ENCODE results near the gene ARHGAP29. TPM values are rescaled to one million over a fixed set of nuclear protein-coding genes. Genes with fewer than 3 reads are reported as not detected.

The ARHGAP29 gene
- polyA plus RNA-seq, 3 donors = 0.69 to 0.98 (median 0.81) TPM

DNA sequence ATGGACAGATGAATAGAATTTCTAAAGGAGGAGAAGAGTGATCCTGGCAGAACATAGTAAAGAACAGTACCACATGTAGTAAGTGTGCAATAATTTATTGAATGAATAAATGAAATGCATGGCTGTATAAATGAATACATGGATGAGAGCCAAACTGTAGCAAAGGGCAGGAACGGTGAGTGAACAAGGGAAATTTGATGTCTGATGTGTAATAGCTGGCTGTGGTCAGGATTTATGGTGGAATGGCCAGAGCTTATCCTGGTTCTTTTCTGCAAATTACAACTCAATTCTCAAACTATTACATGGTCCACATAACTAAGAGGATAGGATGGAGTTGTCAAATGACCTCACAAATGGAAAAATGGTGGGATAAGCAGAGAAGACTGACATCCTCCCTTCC is 43.2 kb upstream of the ARHGAP29 start:
- no peak overlapping the region for H2AFZ ChIP-seq (ENCODE audit: insufficient read depth, low read depth, low read length, poor library complexity, severe bottlenecking)
- H3K36me3 ChIP-seq (replicated peaks in 1 of 2; ENCODE audit: control insufficient read depth in 1 of 2, insufficient read depth in 2 of 2, low read length in 2 of 2) = no peaks in the 10 kb centered on the region
- H3K9ac ChIP-seq (ENCODE audit: insufficient read depth, low read length, poor library complexity, severe bottlenecking) = no peak overlapping the region
- no peak for DNase-seq
- intact Hi-C loops (cut with micrococcal nuclease) = no loop called here
- no peak overlapping the region for H3K27ac ChIP-seq (ENCODE audit: low read depth in 1 of 2, low read length in 2 of 2)
- H3K9me3 ChIP-seq (replicated peaks in 1 of 2; ENCODE audit: control insufficient read depth in 1 of 2, insufficient read depth in 1 of 2, low read length in 2 of 2) = no peaks in the 10 kb centered on the region
- H3K79me2 ChIP-seq (ENCODE audit: insufficient read depth, low read length) = no peaks in the 10 kb centered on the region
- peaks cover 12 to 26% (median 14%) of the 10 kb centered on the region in 3 donors for H3K27me3 Mint-ChIP-seq (ENCODE audit: low read depth in 3 of 3)
- H3K27ac Mint-ChIP-seq = no peak overlapping the region
- peaks cover 12% of the 10 kb centered on the region for H3K4me1 Mint-ChIP-seq
- H3K4me3 Mint-ChIP-seq = no peak overlapping the region
- no peaks in the 10 kb centered on the region for H4K20me1 ChIP-seq (ENCODE audit: insufficient read depth, low read length)
- TF ChIP-seq CTCF (IDR thresholded peaks at IDR 0.05) = no peak
- peaks cover 17% of the 10 kb centered on the region in 2 donors for H3K27me3 ChIP-seq (ENCODE audit: control insufficient read depth in 2 of 2, insufficient read depth in 2 of 2, low read length in 2 of 2)
- H3K4me3 ChIP-seq (replicated peaks in 1 of 3; ENCODE audit: low read depth in 2 of 3, low read length in 3 of 3) = no peak overlapping the region
- peaks cover 4 to 11% of the 10 kb centered on the region in 2 donors for H3K4me1 ChIP-seq (ENCODE audit: control insufficient read depth in 1 of 2, insufficient read depth in 2 of 2, low read length in 2 of 2)
- H3K4me2 ChIP-seq (replicated peaks; ENCODE audit: extremely low read depth, low read length, poor library complexity, severe bottlenecking) = no peak overlapping the region
- H3K36me3 Mint-ChIP-seq = no peaks in the 10 kb centered on the region
- WGBS (ENCODE audit: insufficient coverage) = 100% methylated on average over 1 of the region's 1 CpG
- peaks cover 0 to 3% (median 0%) of the 10 kb centered on the region in 7 donors for H3K9me3 Mint-ChIP-seq

DNA sequence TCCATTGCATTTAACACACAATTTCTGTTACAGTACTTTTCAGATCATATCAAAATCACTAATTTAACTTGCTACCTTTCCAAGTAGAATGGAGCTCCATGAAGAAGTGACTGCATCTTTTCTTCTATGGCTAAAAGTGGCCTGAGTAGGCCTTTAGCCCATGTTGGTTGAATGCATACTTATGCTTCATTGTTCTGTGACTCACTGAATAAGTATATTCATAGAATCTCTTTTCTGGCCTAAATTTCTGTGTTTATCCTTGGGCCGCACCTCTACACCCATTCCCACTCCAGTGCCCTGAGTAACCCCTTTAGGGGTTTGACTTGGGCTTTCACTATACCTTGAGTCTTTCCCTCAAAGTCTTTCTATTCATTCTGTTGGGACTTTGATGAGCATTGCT is 42.1 kb upstream of the ARHGAP29 start:
- H3K4me1 ChIP-seq (ENCODE audit: control insufficient read depth in 1 of 2, insufficient read depth in 2 of 2, low read length in 2 of 2) = peaks cover 0 to under 1% of the 10 kb centered on the region in 2 donors

More for the DNA sequence above, 42.1 kb upstream of the ARHGAP29 start:
- no CpG with 5 or more reads among the region's 1 CpG for WGBS (ENCODE audit: insufficient coverage)
- H3K36me3 ChIP-seq (replicated peaks in 1 of 2; ENCODE audit: control insufficient read depth in 1 of 2, insufficient read depth in 2 of 2, low read length in 2 of 2) = no peaks in the 10 kb centered on the region
- no peaks in the 10 kb centered on the region for H3K9me3 ChIP-seq (replicated peaks in 1 of 2; ENCODE audit: control insufficient read depth in 1 of 2, insufficient read depth in 1 of 2, low read length in 2 of 2)
- intact Hi-C loops (cut with micrococcal nuclease) = no loop called here
- H4K20me1 ChIP-seq (ENCODE audit: insufficient read depth, low read length) = no peaks in the 10 kb centered on the region
- Mint-ChIP-seq H3K27me3 (ENCODE audit: low read depth in 3 of 3) (peaks cover 12 to 22% (median 14%) of the 10 kb centered on the region in 3 donors), H3K36me3 (no peaks in the 10 kb centered on the region), H3K4me1 (peaks cover 4% of the 10 kb centered on the region), H3K27ac (no peak overlapping the region), H3K4me3 (no peak overlapping the region), H3K9me3 (peaks cover 0 to 3% (median 0%) of the 10 kb centered on the region in 7 donors)
- H3K4me3 ChIP-seq (replicated peaks in 1 of 3; ENCODE audit: low read depth in 2 of 3, low read length in 3 of 3) = no peak overlapping the region
- no peak overlapping the region for H2AFZ ChIP-seq (ENCODE audit: insufficient read depth, low read depth, low read length, poor library complexity, severe bottlenecking)
- H3K27ac ChIP-seq (ENCODE audit: low read depth in 1 of 2, low read length in 2 of 2) = no peak overlapping the region
- H3K27me3 ChIP-seq (ENCODE audit: control insufficient read depth in 2 of 2, insufficient read depth in 2 of 2, low read length in 2 of 2) = peaks cover 13 to 14% of the 10 kb centered on the region in 2 donors
- H3K79me2 ChIP-seq (ENCODE audit: insufficient read depth, low read length) = no peaks in the 10 kb centered on the region
- no peak overlapping the region for H3K9ac ChIP-seq (ENCODE audit: insufficient read depth, low read length, poor library complexity, severe bottlenecking)
- H3K4me2 ChIP-seq (replicated peaks; ENCODE audit: extremely low read depth, low read length, poor library complexity, severe bottlenecking) = no peak overlapping the region
- DNase-seq = no peak
- no peak for TF ChIP-seq CTCF (IDR thresholded peaks at IDR 0.05)

Measured in CD14-positive monocyte (primary cell).